EL (cell line): ENCODE results near the gene ZC3HAV1.
"Not testable (repeated sequence)": the region's sequence is repeated elsewhere in the genome, so short reads cannot be mapped to it uniquely, and the experiment has no call there.

ENCODE experiments used
- DNase-seq: peaks from one replicate; pipeline ENCODE4 v3.0.0-alpha.2; 2016

The ZC3HAV1 gene

GRCh38 chr7:139047970-139048369 is 61.5 kb downstream of the ZC3HAV1 start:
- DNase-seq = no peak

- DNase-seq = no peak
Observed at GRCh38 chr7:139046143-139046542, 63.4 kb downstream of the ZC3HAV1 start.

- DNase-seq = no peak
Observed at GRCh38 chr7:139044813-139045794, 64.4 kb downstream of the ZC3HAV1 start.

DNA sequence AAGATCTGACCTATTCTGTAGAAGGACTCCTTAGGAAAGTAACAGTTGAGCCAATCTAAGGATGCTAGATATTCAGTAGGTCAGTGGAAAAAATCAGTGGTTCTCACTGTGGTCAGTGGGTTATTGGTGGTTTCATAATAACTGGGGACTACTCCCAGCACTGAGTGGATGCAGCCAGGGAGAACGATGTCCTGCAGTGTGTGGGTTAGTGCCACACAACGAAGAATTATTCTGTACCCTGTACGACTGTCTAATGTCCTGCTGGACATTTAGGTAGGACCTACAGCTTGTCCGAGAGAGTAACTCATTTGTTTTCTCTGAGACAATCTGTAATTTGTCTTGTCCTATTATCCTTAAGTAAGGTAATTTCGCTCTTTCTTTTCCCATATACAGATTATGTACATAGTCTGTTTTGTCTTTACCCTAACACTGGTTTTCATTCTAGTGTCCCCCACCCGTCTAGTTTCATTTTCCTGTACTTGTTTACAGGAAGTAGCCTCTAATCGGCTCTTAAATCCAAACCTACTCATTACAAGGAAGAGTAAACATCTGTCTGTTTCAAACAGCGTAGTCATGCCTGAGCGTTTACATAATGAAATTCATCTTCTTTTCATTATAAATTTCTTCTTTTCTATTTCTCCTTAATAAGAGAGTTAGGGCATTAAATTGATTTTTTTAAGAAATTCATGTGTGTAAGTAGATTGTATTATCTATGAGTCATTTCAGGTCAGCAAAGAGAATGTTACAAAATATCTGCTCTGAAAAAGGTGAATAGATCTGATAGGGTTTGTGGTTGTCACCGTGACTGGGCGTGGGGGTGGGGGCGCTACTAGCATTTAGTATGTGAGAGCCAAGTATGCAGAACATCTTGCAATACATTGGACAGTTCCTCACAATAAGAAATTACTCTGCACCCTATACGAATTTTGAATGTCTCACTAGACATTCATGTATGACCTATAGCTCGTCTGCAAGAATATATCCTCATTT is 65.4 kb downstream of the ZC3HAV1 start:
- DNase-seq = no peak

GRCh38 chr7:139041378-139042085 is 68.0 kb downstream of the ZC3HAV1 start:
- DNase-seq = no peak

GRCh38 chr7:139038691-139039090 is 70.8 kb downstream of the ZC3HAV1 start:
- no peak for DNase-seq

DNA sequence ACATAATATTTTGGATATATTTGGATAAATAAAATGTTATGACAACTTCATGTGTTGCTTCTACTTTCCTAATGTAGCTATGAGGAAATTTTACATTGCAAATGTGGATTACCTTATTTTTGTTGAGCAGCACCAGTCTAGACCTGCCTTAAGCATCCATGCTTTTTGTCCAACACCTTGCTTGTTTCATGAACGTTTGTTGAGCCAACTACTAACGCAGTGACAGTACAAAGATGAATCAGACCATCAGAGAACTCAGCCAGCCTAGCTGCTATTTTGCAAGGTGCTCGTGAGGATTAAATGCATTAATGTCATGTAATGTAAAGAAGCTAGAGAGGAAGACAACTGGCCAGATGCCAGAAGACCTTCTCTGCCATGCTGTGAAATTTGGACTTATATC is 72.6 kb downstream of the ZC3HAV1 start:
- no peak for DNase-seq

DNA sequence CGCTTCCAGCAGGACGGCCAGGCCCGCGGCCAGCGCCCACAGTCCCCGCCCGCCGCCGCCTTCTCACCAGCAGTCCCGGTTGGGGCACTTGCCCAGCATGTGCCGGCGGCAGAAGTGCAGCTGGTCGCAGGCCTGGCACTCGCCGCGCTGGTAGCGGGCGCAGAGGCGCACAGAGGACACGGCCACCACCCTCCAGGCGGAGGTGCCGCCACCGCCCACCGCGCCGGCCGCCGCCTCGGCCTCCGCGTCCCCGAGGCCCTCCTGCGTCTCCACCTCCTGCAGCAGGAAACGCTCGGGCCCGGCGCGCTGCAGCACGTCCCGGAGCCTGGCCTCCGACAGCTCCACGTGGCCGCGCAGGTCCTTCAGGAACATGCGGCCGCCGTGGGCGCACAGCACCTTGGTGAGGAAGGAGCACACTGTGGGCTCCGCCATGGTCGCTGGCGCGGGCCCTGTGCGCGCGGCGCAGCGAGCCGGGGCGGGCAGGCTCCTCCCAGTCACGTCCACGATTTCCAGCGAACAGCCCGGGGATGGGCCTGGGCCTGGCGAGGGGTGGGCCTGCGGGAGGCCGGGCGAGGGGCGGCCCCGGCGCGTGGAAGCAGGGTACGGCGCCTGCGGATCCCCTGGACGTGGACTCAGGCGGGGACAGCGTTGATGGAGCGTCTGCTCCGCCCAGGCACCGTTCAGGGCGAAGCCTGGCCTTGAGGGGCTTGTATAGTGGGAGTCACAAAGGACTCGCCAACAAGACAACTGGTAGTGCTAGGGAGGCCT is 73.8 kb downstream of the ZC3HAV1 start, which contains the start of gene ZC3HAV1L:
TSS of gene ZC3HAV1L (minus strand) at position 457 of the 768 bp plus-strand sequence. CDS start at position 432, 25 bp downstream.
- DNase-seq = peak; percentile 69

- peak; percentile 51 for DNase-seq
Observed at GRCh38 chr7:139034855-139035585, 74.5 kb downstream of the ZC3HAV1 start.

DNA sequence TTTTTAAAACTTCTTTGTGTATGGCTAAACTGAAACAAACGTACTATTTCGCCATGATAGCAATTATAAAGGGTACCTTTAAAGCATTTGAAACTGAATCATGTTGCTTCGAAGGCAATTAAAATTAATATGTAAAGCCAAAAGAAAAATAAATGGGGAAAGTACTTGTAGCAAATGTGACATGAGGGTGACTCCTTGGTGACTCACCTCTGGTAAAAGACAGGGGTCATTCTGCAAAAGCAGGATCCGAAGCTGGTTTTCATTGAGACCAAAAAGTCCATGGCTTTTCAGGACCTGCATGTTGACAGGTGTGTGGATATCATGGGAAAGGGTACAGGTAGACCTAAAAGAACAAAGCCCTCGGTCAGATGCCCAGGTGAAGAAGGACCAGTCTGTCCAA is 75.2 kb downstream of the ZC3HAV1 start:
- DNase-seq = peak; percentile 36

GRCh38 chr7:139033346-139034114 is 76.0 kb downstream of the ZC3HAV1 start:
- DNase-seq = no peak

DNA sequence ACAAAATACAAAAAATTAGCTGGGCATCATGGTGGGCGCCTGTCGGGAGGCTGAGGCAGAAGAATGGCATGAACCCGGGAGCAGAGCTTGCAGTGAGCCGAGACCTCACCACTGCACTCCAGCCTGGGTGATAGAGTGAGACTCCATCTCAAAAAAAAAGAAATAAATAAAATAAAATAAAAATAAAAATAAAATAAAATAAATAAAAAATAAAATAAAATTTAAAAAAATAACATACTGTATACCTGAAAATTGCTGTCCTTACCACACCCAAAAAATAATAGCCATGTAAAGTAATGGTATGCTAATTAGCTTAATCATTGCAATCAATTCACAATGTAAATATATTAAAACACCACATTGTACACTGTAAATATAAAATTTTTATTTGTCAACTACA is 77.0 kb downstream of the ZC3HAV1 start:
- DNase-seq = no peak

- DNase-seq = no peak
Observed at GRCh38 chr7:139029353-139029752, 80.2 kb downstream of the ZC3HAV1 start.

GRCh38 chr7:139026551-139026950 is 83.0 kb downstream of the ZC3HAV1 start:
- DNase-seq = no peak

DNA sequence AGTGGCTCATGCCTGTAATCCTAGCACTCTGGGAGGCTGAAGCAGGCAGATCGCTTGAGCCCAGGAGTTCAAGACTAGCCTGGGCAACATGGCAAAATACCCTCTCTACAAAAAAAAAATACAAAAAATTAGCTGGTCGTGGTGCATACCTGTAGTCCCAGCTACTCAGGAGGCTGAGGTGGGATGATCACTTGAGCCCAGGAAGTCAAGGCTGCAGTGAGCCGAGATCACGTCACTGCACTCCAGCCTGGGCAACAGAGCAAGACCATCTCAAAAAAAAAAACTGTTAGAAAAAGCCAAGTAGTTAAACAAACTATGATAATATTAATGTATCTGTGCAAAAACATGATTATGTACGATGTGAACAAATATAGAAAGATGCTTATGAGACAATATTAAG is 83.7 kb downstream of the ZC3HAV1 start:
- DNase-seq = not testable (repeated sequence)

- DNase-seq = peak; percentile 29
Observed at GRCh38 chr7:139023076-139023475, 86.4 kb downstream of the ZC3HAV1 start.

DNA sequence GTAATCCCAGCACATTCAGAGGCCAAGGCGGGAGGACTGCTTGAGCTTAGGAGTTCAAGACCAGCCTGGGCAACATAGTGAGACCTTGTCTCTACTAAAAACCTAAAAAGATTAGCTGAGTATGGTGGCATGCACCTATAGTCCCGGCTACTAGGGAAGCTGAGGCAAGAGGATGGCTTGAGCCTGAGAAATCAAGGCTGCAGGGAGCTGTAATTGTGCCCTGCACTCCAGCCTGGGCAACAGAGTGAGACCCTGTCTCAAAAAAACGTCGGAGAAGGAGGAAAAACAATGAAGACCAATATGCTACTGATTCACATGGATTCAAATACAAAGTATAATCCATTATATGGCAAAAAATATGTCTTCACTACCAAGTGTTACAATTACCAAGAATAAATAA is 87.2 kb downstream of the ZC3HAV1 start:
- no peak for DNase-seq

DNA sequence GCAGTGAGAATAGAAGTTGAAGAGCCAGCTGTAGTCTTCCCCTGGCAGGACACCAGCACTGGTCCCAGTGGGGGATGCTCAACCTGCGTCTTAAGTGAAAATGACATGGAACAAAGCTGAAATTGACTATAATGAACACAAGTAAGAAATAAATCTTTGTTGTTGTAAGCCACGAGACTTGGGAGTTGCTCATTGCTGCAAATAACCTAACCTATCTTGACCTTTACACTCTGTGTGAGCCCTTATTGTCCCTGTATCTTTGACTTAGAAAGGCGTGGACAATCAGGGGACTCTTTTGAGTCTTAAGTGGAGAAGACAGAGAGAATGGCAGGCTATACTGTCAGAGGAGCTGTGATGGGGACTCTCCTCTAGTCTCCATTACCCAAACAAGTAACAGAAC is 90.6 kb downstream of the ZC3HAV1 start:
- DNase-seq = no peak

- peak; percentile 75 for DNase-seq
Observed at GRCh38 chr7:139016931-139017511, 92.5 kb downstream of the ZC3HAV1 start.

DNA sequence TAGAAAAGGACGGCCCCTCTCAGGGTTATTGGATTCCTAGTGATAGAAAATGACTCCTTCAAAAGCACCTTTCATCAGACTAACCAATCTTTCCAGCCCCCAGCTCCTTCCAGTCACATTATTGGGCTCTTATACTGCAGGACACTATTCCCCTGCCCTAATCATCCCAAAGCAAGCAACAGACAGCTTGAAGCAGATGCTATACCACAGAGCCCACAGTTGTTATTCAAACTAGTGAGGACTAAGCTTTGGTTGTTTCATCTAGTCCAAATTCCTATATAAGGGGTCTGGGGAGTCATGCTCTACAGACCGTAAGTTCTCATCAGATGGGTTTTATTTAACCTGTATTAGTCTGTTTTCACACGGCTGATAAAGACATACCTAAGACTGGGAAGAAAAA is 98.1 kb downstream of the ZC3HAV1 start:
- no peak for DNase-seq
